22Rv1 (cell line): Measurements from ENCODE around the gene DRC1.

Experiments
- H3K27ac ChIP-seq: fragments of 450-650 bp; 2 replicates; pipeline ENCODE4 v1.5.1; 2017
- CTCF ChIP-seq: fragments of 450-650 bp; IDR thresholded peaks from 2 replicates; pipeline ENCODE4 v1.5.1; 2017; ENCODE audit warnings: mild to moderate bottlenecking
- ZFX ChIP-seq: fragments of 450-650 bp; IDR thresholded peaks from 2 replicates; pipeline ENCODE4 v1.6.1; 2017; ENCODE audit warnings: antibody characterized with exemption, borderline replicate concordance

DRC1 gene

DNA sequence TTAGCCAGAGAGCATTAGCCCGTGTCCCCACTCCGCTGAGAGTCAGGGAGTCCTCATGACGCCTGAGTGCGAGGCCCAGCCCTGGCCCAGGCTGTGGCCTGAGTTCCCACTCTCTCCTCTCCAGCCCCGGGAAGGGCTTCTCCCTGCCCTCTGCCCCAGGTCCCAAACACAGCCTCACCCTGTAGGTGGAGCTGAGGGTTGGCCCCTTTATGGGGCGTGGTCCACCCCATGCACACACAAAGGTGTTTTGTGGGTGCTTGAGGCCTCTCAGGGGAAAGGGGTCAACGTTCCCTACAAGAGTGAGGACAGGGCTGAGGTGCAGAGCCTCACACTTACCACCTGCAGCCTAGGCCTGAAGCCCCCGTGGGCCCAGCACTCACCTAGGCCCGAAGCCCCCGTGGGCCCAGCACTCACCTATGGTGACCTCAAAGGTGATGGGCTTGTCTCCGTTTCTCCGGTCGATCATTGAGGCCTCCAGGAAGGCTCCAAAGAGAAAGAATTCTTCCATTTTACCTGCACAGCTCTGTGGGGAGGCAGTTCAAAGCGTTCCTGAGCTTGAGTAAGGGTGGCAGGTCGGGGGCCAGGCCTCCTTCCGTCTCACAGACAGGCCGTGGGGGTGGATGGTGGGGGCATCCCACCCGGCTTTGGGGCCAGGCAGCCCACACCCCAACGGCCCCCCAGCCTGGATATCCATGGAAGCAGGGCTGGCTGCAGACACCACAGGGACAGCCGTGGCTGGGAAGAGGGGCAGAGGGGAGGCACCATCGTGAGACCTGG, 78.3 kb downstream of the DRC1 start:
- TF ChIP-seq ZFX, result no peak
- TF ChIP-seq CTCF, result no peak
- no peak overlapping the region for H3K27ac ChIP-seq

DNA sequence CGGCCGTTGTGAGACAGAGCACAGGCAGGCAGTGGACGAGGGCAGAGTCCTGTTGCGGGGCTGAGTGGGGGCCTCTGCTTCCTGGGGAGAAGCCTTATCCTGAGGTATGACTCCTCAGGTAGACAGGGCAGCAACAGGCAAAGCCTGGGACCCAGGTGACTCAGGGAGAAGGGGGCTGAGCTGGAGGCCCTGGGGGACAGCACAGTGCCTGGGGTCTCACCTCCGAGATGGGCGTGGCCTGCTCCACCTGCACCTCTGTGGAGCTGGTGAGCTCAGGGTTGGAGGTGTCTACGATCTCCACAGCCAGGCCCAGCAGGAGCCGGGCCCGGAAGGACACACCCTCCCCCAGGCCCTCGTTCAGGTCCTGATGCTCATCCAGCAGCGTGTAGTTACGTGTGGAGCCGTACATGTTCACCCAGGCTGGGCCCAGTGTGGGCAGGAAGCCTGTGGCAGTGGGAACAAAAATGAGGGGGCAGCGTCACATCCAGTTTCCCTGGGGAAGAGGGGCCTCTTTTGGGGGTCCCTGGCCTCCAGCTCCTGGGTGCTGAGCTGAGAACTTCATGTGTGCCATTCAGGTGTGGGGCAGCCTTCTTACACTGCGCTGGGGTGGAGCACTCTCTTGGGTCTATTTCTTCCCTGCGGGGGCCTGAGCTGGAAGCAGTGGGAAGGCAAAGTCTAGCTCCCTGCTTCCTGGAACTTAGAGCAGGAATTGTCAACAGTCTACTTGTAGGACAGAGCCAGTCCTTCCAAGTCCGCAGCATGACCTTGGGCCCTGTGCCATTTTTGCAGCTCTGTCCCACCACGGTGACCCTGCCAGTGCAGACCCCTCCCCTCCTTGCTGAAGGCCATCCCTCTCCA, 79.1 kb downstream of the DRC1 start:
- no peak for TF ChIP-seq ZFX
- H3K27ac ChIP-seq, result no peak overlapping the region

DNA sequence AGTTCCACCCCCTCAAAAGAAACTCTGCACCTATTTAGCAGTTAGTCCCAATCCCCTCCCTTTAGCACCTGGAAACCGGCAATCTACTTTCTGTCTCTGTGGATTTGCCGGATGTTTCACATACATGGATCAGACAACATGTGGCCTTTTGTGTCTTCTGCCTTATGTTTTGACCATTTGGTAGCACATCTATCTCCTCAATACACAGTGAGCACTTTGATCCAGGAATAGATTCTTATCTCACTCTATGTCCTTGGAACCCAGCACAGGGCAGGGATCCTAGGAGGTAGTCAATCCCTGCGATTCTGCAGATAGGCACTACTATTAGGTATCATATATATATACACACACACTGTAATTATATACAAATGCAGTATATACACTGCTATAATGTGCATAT, 80.0 kb downstream of the DRC1 start:
- TF ChIP-seq ZFX (no peak), CTCF (no peak)
- no peak overlapping the region for H3K27ac ChIP-seq

GRCh38 chr2:26482211-26483026, 80.7 kb downstream of the DRC1 start:
- TF ChIP-seq ZFX, result no peak
- TF ChIP-seq CTCF, result no peak

GRCh38 chr2:26483027-26483326, 81.3 kb downstream of the DRC1 start:
- no peak overlapping the region for H3K27ac ChIP-seq
- TF ChIP-seq CTCF (no peak), ZFX (no peak)

More at GRCh38 chr2:26482211-26483026, 80.7 kb downstream of the DRC1 start:
- no peak overlapping the region for H3K27ac ChIP-seq

- TF ChIP-seq ZFX (no peak), CTCF (no peak)
- no peak overlapping the region for H3K27ac ChIP-seq
Observed at GRCh38 chr2:26483516-26483915, 81.8 kb downstream of the DRC1 start.

DNA sequence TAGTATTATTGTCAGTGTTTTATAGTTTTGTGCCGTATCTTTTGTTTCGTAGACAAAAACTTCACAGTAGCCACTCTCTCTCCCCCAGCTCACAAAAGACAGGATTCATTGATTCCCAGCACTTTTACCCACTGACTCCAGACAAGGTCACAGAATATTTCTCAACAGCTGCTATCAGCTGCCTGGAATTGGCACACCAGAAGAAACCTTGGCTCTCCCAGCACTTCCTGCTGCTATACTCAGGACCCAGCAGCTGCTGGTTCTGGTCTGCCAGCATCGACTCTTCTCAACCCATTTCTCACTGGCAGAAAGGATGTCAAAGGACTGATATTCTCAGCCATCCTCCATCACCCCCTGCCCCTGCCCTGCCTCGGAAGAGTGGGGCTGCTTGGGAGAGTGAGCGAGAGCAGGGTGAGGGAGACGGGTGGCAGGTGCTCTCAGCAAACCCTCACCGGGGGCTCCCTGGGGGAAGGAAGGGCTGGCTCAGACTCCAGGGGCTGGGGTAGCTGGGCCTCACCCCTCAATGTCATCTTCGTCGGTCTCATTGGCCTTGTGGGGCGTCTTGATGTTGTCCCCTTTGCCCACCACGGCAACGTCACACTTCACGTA, 82.3 kb downstream of the DRC1 start:
- TF ChIP-seq CTCF, result no peak
- no peak for TF ChIP-seq ZFX
- H3K27ac ChIP-seq, result no peak overlapping the region
